B cell (primary cell): ENCODE results near the gene WDR6. TPM values are rescaled to one million over a fixed set of nuclear protein-coding genes. Genes with fewer than 3 reads are reported as not detected.

Experiments used
- ATAC-seq: fragments of 200-7000 bp; cut with Tn5 transposase; one replicate; pipeline ENCODE4 v1.10.0; 2021; ENCODE audit warnings: low read depth, mild to moderate bottlenecking, moderate number of reproducible peaks, moderate library complexity
- CTCF ChIA-PET: fragments of 350-600 bp; sonication (Branson Sonifier 250); formaldehyde crosslinking; loops from one replicate; lab custom pipeline; 2021; ENCODE audit warnings: antibody characterized with exemption, inconsistent platforms; lab: Charles Lee
- POLR2A ChIA-PET: fragments of 350-600 bp; sonication (Branson Sonifier 250); formaldehyde crosslinking; loops from one replicate; lab custom pipeline; 2021; ENCODE audit warnings: antibody characterized with exemption; lab: Charles Lee
- DNase-seq: peaks from one replicate; pipeline ENCODE4 v3.0.0; 2013
- H2AFZ ChIP-seq: 2 replicates; pipeline ENCODE4 v1.6.1; 2012; ENCODE audit warnings: mild to moderate bottlenecking, low read depth, low read length; ENCODE audit not compliant: insufficient read depth, poor library complexity, severe bottlenecking
- H3K27ac ChIP-seq, 2 donors: 1 replicate in 1 of 2; 2 replicates in 1 of 2; pipeline ENCODE4 v1.5.1; 2012 to 2013; ENCODE audit warnings: low read length in 2 of 2, mild to moderate bottlenecking in 2 of 2, moderate library complexity in 1 of 2
- H3K27me3 ChIP-seq, 4 experiments: fragments of 200-600 bp in 1 of 4; sonication (generic) in 1 of 4; replicated peaks in 1 of 4; 1 replicate in 2 of 4; 2 replicates in 2 of 4; pipeline versions ENCODE4 v1.6.1 to v1.7.0; 2013 to 2016; ENCODE audit warnings: low read length in 3 of 4, mild to moderate bottlenecking in 2 of 4, mixed read lengths in 1 of 4, moderate library complexity in 1 of 4; ENCODE audit not compliant: insufficient read depth in 4 of 4, control insufficient read depth in 3 of 4; ENCODE audit errors: control extremely low read depth in 1 of 4
- H3K36me3 ChIP-seq, 2 experiments: replicated peaks in 1 of 2; 1 replicate in 1 of 2; 2 replicates in 1 of 2; pipeline versions ENCODE4 v1.6.1 to v1.7.1; 2013; ENCODE audit warnings: low read length in 1 of 2; ENCODE audit not compliant: insufficient read depth in 2 of 2, control insufficient read depth in 1 of 2; ENCODE audit errors: control extremely low read depth in 1 of 2, extremely low read depth in 1 of 2
- H3K4me1 ChIP-seq, 2 donors: fragments of 200-600 bp in 1 of 2; sonication (generic) in 1 of 2; 1 replicate in 1 of 2; 2 replicates in 1 of 2; pipeline versions ENCODE4 v1.5.1 to v1.6.1; 2013 to 2017; ENCODE audit warnings: low read length in 2 of 2; ENCODE audit not compliant: control insufficient read depth in 2 of 2, insufficient read depth in 2 of 2
- H3K4me2 ChIP-seq: replicated peaks from 2 replicates; pipeline ENCODE3; 2012; ENCODE audit warnings: mild to moderate bottlenecking, low read depth, low read length; ENCODE audit not compliant: poor library complexity, severe bottlenecking
- H3K4me3 ChIP-seq, 5 experiments: fragments of 200-600 bp in 1 of 5; sonication (generic) in 1 of 5; 1 replicate in 3 of 5; 2 replicates in 2 of 5; pipeline versions ENCODE4 v1.5.1 to v1.7.0; 2011 to 2016; ENCODE audit warnings: low read length in 4 of 5, mild to moderate bottlenecking in 4 of 5, low read depth in 2 of 5, control low read depth in 1 of 5, moderate library complexity in 1 of 5; ENCODE audit not compliant: insufficient read depth in 1 of 5; ENCODE audit errors: control extremely low read depth in 1 of 5, extremely low read depth in 1 of 5
- H3K79me2 ChIP-seq: fragments of 200-600 bp; sonication (generic); one replicate; pipeline ENCODE4 v1.6.0; 2016; ENCODE audit warnings: low read length; ENCODE audit not compliant: control insufficient read depth, insufficient read depth
- H3K9ac ChIP-seq: fragments of 200-600 bp; sonication (generic); 2 replicates; pipeline ENCODE4 v1.6.1; 2017; ENCODE audit warnings: mild to moderate bottlenecking, low read length, moderate library complexity
- H3K9me3 ChIP-seq, 3 donors: one replicate each; pipeline versions ENCODE4 v1.6.1 to v1.7.1; 2013; ENCODE audit warnings: low read length in 2 of 3; ENCODE audit not compliant: control insufficient read depth in 2 of 3, insufficient read depth in 1 of 3; ENCODE audit errors: control extremely low read depth in 1 of 3
- H4K20me1 ChIP-seq: 2 replicates; pipeline ENCODE4 v1.6.0; 2012; ENCODE audit warnings: mild to moderate bottlenecking, low read length; ENCODE audit not compliant: insufficient read depth, control insufficient read depth, poor library complexity, severe bottlenecking
- H3K27ac Mint-ChIP-seq: one replicate; pipeline ENCODE4 v1.8.0; 2021; ENCODE audit warnings: mixed read lengths
- H3K27me3 Mint-ChIP-seq: one replicate; pipeline ENCODE4 v1.8.0; 2021; ENCODE audit warnings: mixed read lengths
- H3K4me1 Mint-ChIP-seq: one replicate; pipeline ENCODE4 v1.8.0; 2021; ENCODE audit warnings: mixed read lengths
- H3K4me3 Mint-ChIP-seq: one replicate; pipeline ENCODE4 v1.8.0; 2021; ENCODE audit warnings: mixed read lengths
- H3K9me3 Mint-ChIP-seq: one replicate; pipeline ENCODE4 v1.8.0; 2022; ENCODE audit warnings: mixed read lengths; ENCODE audit not compliant: insufficient read depth
- EZH2 ChIP-seq: IDR thresholded peaks from 2 replicates; pipeline ENCODE4 v1.6.1; 2012; ENCODE audit warnings: borderline replicate concordance, low read depth, mild to moderate bottlenecking, moderate library complexity, low read length; ENCODE audit not compliant: insufficient read depth, poor library complexity, severe bottlenecking
- WGBS: methylation state at CpG from one replicate; pipeline ENCODE4 v1.1.5; 2013; ENCODE audit warnings: missing lambda C conversion rate; ENCODE audit not compliant: insufficient coverage; 5-methylcytosine and 5-hydroxymethylcytosine counted together
- intact Hi-C: fragments of 100-400 bp; cut with micrococcal nuclease; formaldehyde crosslinking; loops from one replicate; pipeline ENCODE4 v1.10.0; 2022
- polyA plus RNA-seq: library from polyadenylated mRNA; depleted of rRNA; stranded (reverse); fragments of >200 nt; gene quantifications from 2 replicates; pipeline ENCODE4 v1.2.3, GENCODE V29; 2012
- total RNA-seq, 2 donors: library from RNA; stranded (reverse); fragments of 120-200 nt in 1 of 2; gene quantifications; 1 replicate in 1 of 2; 2 replicates in 1 of 2; pipeline versions ENCODE4 v1.2.3 to v1.2.4, GENCODE V29; 2013 to 2022
- TF ChIP-seq, protein P1 (sequence below): fragments of 200-600 bp; IDR thresholded peaks from one replicate; pipeline ENCODE4 v1.8.0; 2022; ENCODE audit warnings: antibody characterized with exemption, mild to moderate bottlenecking

Gene WDR6
- total and polyA plus RNA-seq, 2 donors (not counting 1 experiment from before 2014, with no cell fraction given): 287 to 317 TPM

DNA sequence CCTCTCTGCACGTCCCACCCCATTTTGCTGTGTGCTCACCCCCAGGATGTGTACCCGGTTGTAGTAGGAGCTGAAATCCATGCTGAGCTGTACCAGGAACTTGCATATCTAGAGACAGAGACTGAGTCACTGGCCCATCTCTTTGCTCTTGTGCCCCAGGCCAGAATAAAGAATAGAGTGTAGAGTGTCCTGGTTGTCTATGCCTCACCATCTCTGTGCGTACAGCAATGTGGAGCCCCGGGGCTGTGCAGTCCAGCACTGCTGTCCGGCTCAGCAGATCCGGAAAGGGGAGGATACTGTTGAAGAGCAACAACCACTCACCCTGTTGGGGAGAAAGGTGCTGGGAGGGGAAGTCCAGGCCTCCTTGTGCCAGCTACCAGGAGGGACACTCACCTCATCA lies 8.6 kb downstream of the WDR6 start:
- Histone ChIP-seq H4K20me1 (peaks cover 46% of the 10 kb centered on the region), H3K4me2 (no peak overlapping the region), H3K27ac (no peak overlapping the region), H3K36me3 (peaks cover 1 to 42% of the 10 kb centered on the region in 2 experiments), H2AFZ (no peak overlapping the region), H3K4me3 (no peak overlapping the region), H3K27me3 (no peaks in the 10 kb centered on the region), H3K9me3 (no peaks in the 10 kb centered on the region), H3K79me2 (peaks cover 49% of the 10 kb centered on the region), H3K4me1 (peaks cover 24 to 31% of the 10 kb centered on the region in 2 donors), H3K9ac (no peak overlapping the region)
- 94% methylated on average over 5 of the region's 6 CpGs for WGBS
- DNase-seq (no peak), ATAC-seq (no peak)
- Mint-ChIP-seq H3K4me3 (peak overlapping the region; percentile 41), H3K9me3 (no peaks in the 10 kb centered on the region), H3K27ac (peak overlapping the region; percentile 26), H3K4me1 (peaks cover 40% of the 10 kb centered on the region), H3K27me3 (no peaks in the 10 kb centered on the region)
- POLR2A ChIA-PET: interaction anchor here (1.0 to 1.2 kb wide), 2 partner anchors 8 to 26 kb away, joined by 3 to 5 read pairs; partner anchors contain the start of genes P4HTM and WDR6
- intact Hi-C loops: no loop called here
- CTCF ChIA-PET: interaction anchor here (1.5 to 5.6 kb wide), 3 partner anchors 8 to 29 kb away, joined by 5 to 69 read pairs (median 6); partner anchors contain the start of genes P4HTM and WDR6
- TF ChIP-seq, protein P1, sequence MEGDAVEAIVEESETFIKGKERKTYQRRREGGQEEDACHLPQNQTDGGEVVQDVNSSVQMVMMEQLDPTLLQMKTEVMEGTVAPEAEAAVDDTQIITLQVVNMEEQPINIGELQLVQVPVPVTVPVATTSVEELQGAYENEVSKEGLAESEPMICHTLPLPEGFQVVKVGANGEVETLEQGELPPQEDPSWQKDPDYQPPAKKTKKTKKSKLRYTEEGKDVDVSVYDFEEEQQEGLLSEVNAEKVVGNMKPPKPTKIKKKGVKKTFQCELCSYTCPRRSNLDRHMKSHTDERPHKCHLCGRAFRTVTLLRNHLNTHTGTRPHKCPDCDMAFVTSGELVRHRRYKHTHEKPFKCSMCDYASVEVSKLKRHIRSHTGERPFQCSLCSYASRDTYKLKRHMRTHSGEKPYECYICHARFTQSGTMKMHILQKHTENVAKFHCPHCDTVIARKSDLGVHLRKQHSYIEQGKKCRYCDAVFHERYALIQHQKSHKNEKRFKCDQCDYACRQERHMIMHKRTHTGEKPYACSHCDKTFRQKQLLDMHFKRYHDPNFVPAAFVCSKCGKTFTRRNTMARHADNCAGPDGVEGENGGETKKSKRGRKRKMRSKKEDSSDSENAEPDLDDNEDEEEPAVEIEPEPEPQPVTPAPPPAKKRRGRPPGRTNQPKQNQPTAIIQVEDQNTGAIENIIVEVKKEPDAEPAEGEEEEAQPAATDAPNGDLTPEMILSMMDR: no peak

DNA sequence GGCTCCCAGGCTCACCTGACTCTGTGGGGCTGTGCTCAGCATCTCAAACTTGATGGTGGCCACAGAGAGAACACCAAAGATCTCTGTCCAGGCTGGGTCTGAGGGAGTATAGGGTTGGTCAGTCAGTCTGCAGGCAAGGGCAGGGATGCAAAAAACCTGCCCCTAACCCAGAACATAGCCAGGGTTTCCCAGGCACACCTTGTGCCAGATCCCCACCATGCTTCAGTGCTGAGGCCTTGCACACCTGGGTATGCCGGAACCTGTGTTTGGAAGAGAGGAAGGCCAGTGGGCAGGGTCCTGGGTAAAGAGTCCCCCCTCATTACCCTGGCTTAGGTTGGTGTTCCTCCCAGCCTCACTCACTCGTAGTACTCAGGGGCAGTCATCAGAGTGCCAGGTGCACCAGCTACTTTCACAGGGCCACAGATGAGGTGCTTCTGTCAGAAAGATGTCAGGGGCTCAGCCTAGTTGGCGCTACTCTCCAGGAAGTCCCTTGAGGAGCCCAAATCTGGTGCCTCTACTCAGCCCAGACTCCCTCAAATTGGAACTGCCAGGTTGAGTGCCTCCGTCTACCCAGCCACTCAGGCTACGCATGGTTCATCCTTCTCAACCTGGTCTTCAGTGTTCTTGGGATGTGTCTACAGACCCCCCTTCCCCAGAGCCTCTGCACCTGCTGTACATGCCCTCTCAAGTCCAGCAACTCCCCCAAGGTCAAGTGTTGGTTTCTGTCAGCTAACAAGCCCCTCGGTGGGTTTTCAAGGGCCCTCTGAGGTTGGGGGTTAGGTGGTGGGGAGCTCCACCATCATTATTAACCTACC lies 9.4 kb downstream of the WDR6 start:
- CTCF ChIA-PET: interaction anchor here (1.2 to 2.2 kb wide), 6 partner anchors 8 to 30 kb away, joined by 4 to 13 read pairs (median 6); partner anchors contain the start of genes P4HTM and WDR6
- TF ChIP-seq, protein P1: no peak
- no peak for TF ChIP-seq EZH2

More for the DNA sequence above, 9.4 kb downstream of the WDR6 start:
- H2AFZ ChIP-seq: no peak overlapping the region
- no peak overlapping the region for H3K4me3 ChIP-seq
- H3K4me1 Mint-ChIP-seq: peaks cover 44% of the 10 kb centered on the region
- peaks cover 1 to 38% of the 10 kb centered on the region in 2 experiments for H3K36me3 ChIP-seq
- H3K4me2 ChIP-seq: no peak overlapping the region
- no peaks in the 10 kb centered on the region for H3K27me3 ChIP-seq
- WGBS: 100% methylated on average over 4 of the region's 6 CpGs
- DNase-seq: no peak
- POLR2A ChIA-PET: interaction anchor here (0.6 to 6.4 kb wide), 5 partner anchors 9 to 78 kb away, joined by 3 to 116 read pairs (median 5); partner anchors contain the start of genes P4HTM, QRICH1 and WDR6
- no peak for ATAC-seq
- H3K9me3 ChIP-seq: no peaks in the 10 kb centered on the region
- intact Hi-C loops: no loop called here
- H4K20me1 ChIP-seq: peaks cover 40% of the 10 kb centered on the region
- H3K4me3 Mint-ChIP-seq: peak overlapping the region; percentile 41
- no peaks in the 10 kb centered on the region for H3K9me3 Mint-ChIP-seq
- no peak overlapping the region for H3K27ac ChIP-seq
- no peak overlapping the region for H3K9ac ChIP-seq
- H3K27ac Mint-ChIP-seq: peak overlapping the region; percentile 77
- peaks cover 43% of the 10 kb centered on the region for H3K79me2 ChIP-seq
- H3K27me3 Mint-ChIP-seq: no peaks in the 10 kb centered on the region
- H3K4me1 ChIP-seq: peaks cover 24 to 32% of the 10 kb centered on the region in 2 donors
